Measurements from ENCODE around the gene PTPRE.

The PTPRE gene

DNA sequence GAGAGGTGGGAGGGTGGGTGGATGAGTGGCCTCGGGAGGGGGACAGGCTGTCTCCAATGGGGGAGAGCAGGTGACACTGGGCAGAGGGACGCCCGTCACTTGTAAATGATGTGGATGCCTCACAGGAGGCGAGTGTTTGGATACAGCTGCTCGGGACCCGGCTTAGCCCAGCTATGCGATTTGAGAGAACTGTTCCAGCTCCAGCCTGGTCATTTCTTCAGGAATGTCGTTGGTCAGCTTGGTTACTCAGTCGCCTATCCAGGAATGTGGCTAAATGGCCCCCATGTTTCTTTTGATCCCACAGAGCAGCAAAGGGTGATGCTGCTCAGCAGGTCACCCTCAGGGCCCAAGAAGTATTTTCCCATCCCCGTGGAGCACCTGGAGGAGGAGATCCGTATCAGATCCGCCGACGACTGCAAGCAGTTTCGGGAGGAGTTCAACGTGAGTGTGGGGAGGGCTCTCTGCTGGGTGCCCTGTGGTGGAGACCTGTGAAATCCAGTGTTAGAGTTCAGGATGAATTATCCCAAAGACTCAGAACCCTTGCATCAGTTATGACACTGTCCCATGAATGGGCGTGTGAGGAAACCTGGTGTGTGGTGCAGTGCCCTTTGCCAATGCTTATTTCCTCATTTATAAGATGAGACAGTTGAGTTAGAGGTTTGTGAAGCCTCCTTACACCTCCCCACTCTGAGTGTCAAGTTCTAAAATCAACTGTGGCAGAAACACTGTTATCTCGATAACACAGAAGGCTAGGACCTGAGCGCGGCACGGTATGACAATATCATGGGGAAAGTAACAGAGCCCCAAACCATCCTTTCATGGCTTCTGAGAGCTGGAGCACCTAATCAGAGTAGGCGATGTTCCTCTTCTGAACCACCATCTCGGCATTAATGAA lies 142.6 kb downstream of the PTPRE start:
- DNase-seq = no peak

DNA sequence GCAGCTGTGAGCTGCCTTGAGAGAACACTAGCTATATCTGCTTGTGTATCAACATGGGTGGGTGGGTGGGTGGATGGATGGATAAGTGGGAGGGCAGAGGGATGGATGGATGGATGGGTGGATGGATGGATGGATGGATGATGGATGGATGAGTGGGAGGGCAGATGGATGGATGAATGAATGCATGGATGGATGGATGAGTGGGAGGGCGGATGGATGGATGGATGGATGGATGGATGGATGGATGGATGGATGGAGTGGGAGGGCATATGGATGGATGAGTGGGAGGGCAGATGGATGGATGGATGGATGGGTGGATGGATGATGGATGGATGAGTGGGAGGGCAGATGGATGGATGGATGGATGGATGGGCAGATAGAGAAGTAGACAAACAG lies 143.2 kb downstream of the PTPRE start:
- DNase-seq = no peak

DNA sequence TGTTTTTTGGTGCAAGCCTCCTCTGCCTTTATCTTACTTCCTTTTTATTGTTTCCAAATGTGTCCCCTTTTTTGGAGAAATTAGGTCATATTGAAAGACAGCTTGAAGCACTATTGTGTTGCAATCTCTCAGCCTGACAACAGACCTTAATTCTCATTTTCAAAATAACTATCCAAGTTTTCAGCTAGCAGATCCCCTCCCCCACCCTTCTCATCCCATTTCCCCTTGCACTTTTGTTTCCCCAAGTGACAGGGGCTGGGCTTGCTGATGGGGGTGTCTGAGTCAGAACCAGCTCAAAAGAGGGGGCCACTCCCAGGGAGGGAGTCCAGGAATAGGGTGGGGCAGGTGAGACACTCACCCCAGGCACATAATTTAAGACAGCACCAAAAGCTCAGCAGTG lies 144.0 kb downstream of the PTPRE start:
- DNase-seq = no peak

DNA sequence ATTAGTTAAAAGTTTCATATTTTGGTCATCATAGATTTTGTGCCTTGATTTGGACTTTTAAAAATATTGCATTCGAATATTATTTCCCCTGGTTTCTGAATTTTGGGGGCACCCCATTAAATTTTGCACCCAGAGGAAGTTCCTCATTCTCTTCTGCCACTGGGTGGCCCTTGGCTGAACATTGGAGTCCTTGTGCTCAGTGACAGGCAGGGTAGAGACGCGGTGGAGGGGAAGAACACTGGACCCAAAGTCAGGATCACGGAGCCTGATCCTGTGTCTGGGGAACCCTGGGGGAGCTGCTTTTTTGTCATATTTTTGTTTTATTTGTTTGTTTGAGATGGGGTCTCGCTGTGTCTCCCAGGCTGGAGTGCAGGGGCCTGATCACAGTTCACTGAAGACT lies 144.6 kb downstream of the PTPRE start:
- no peak for DNase-seq

DNA sequence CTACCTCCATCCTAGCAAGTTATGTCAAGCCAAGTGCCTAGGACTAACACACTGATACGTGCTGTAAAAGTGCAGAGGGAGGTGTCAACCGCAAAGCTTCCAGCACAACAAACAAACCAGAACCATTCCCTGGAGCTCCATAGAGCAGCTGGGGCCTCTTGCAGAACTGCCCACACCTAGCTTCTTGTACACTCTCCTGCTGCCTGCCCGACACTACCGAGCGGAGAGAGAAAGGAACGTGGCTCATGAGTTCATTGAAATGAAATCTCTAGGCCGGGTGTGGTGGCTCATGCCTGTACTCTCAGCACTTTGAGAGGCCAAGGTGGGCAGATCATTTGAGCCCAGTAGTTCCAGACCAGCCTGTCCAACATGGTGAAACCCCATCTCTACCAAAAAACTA lies 145.8 kb downstream of the PTPRE start:
- no peak for DNase-seq

DNA sequence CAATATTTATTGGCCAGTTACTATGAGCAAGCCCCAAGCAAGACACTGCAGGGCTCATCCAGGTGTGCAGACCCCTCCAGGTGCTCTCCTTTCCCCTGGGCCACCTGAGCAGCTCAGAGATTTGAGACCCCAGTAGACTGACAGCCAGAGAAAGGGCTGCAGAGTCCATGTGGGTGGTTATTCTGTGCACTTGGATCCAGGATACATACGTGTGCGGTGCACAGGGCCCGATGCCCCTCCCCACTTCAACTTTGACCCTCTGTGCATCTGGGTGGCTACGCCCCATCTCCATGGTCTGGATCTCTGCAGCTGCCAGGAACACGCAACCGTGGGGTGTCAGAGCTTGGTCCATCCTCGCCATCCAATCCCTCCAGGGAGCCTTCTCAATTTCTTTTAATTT lies 146.5 kb downstream of the PTPRE start:
- DNase-seq = no peak

DNA sequence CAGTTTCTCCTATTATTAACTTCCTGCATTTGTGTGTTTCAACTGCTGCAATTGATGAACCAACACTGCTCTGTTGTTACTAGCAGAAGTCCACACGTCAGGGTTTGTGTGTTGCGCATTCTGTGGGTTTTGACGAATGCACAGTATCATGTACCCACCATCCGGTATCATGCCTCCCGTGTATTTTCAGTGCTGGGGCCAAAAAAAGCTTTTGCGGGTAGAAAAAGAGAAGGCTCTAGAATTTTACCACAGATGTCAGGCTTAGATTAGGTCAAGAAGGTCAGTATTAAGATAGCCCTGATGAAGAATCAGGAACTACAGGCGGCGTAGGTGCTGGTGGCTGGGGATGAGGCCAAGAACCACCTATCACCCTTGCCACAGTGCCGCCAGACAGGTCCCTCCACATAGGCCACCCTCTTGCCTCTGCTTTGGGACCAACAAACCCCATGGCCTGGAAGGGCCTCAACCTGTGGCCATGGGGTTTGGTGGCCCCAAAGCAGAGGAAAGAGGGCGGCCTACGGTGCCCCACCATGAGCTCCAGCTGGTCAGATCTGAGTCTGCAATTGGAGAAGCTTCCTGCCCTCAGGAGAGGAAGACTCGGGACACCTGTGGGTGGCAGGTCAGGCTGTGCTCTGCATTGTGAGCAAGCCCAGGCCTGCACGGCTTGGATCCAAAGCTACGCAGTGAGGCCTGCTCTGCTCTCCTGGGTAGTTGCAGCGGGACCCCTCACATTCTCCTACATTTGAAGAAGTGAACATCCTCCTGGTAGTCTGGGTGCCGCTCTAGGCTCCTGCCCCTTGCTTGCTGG lies 147.5 kb downstream of the PTPRE start:
- no peak for DNase-seq

DNA sequence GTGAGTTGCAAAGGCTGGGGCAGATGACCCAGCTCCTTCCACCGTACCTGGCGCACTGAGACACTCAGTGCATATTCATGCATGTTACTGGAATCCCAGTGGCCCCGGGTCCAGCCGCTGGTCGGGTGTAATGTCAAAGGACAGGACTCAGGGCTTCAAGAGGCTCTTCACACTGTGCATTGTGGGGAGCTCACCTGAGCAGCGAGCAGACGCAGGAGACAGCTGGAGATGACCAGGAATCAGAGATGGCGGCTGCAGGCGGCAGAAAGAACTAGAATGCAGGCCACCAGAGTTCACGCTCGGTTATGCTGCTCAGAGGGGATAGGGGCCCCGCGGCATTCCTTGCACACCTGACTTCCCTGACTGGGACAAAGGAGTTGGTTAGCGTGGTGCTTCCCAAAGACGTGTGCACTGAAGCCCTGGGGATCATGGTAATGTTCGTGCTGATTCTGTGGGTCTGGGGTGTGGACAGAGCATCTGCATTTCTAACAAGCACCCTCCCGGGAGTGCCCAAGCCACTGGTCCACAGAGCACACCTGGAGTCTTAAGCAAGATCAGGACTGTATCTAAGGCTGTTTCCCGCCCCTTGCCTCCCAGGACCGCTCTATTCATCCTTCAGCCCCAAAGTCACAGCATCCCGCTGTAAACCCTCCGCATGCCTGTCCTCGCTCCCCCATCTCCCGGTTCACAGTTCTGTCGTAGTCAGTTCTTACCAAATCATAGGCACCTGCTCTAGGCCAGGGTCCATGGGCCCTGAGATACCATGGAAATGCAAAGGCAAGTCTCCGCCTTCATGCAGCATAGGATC lies 148.4 kb downstream of the PTPRE start:
- no peak for DNase-seq

DNA sequence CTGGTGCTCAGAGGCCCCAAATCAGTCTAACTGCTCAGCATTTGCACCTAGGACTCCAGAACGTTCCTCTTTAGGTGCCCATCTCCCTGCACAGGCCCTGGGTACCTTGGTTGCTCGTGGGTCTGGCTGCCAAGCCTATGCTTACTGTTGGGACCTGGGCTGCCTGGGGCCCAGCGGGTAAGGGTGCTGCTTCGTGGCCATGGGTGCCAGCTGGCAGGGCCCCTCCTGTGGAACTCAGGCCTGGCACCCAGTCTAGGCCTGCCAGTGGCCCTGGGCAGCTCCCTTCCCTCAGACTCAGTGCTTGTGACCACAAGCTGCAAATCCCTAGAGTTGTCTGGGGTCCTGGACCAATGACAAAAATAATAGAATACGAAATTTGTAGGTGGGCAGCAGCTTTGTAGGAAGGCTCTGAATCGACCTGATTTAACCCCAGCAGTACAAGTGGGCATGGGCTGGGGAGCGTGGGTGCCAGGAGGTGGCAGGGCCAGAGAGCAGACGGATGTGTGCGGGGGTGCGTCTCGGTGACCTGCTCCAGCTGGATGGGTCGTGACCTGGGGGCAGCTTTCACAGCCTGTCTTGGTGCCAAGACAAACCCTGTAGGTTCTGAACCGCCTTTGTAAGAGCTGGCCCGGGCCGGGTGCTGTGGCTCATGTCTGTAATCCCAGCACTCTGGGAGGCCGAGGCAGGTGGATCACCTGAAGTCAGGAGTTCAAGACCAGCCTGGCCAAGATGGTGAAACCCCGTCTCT lies 149.6 kb downstream of the PTPRE start:
- DNase-seq = no peak

DNA sequence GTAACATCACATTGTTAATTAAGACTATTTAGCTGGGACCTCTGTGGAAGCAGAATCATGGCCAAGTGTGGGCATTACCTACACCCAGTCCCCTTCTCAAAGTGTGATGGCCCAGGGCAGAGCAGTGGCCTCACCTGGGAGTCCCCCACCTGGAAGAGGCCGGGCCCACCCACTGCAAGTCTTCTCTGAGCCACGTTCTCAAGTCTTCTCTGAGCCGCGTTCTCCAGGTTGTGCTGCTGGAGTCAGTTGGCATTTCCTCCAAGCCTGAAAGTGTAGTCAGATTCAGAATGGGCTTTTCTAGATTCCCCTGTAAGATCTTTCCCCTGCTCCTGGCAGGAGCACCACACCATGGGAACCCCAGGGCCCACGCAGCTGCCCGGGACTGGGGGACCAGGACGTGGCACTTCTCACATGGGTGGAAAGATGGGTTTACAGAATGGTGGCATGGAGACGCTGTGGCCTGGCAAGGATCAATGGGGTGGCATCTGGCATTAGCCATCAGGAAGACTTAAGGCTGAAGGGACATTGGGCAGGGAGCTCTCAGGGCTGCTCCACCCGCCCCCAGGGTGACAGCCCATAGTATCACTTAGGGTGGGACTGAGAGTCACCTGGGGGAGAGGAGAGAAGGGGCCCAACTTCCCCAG lies 151.3 kb downstream of the PTPRE start:
- DNase-seq = no peak

DNA sequence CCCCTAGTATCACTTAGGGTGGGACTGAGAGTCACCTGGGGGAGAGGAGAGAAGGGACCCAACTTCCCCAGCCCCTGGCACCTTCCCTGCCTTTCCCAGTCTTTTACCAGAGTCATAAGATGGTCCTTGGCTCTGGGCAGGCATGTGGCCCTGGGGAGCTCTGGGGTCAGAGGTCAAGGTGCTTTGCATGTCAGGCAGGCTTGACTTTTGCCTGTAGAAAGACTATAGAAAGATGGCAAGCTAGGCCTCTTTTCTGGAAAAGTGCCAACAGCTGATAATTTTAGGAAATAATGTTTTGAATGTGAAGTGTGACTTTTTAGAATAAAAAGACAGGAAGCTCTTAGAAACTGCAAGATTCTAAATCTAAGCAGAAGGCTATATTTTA lies 151.8 kb downstream of the PTPRE start:
- DNase-seq = no peak

DNA sequence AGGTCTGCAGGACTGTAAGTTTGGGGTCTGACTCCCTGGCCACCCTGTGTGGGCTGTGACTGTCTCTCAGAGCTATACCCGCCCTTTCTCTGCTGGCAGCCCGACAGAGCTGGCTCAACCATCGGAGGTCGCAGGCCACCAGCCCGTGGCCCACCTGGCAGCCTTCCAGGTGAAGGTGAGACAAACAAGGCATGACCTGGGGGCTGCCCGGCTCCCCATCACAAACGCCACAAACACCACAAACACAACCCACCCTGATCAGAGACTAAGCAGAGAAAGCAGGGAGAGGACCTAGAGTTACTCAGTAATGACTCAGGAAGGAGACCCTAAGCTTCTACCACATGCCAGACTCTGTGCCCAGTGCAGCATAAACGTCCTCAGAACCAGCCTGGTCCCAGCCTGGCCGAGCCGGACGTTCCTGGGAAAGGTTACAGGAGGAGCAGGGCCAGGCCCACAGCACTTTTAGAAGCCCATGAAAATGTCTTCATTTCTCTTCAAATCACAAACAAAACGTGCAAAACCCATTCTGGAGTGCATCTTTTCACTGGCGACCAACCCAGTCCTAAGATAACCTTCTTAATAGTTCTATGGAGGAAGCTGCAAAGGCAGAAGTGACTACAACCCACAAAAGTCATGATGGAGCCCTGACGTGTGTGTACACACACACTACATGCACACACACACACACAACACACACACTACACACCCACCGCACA lies 152.5 kb downstream of the PTPRE start:
- no peak for DNase-seq

DNA sequence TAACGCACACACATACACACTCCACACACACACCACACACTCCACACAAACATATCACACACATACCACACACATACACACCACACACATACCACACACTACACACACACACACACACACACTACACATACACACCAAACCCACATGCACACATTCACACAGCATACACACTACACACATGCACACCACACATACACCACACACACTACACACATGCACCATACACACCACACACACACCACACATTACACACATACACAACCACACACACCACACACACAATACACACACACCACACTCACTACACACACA lies 153.0 kb downstream of the PTPRE start:
- DNase-seq = no peak

DNA sequence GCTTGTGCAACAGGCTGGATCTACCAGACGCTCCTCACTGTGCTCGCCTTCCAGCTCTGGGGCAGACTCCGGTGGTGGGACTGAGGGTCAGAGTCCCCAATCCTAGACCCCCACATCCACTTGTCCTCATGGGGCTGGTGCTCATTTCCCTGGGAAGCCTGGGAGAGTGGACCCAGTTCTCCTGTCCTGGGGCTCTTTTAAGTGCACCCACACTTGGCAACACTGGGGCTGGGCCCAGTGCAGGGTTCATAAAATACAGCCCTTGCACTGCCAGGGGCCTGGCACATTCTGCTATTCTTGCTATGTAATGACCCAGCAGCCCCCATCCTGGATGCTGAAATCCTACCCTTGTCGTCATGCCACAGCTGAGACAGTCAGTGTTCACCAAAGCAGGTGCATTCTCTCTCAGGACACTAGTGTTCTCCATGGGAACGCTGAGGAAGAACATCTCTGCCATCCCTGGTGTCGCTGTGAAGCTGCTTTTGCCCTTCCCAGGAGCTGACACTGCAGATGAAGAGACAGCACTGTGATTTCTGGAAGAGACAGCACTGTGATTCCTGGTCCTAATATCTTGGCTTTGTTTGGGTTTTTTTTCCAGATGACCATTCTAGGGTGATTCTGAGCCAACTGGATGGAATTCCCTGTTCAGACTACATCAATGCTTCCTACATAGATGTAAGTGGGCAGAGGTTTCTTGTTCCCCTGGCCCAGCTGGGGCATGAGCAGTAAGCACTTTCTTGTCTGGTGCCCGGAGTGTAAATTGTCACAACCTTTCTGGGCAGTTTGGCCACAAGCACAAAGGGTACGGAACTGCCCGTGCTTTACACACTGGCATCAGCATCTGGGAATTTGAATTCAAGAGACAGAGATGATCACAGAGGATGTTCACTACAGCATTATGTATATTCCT lies 153.7 kb downstream of the PTPRE start:
- no peak for DNase-seq

DNA sequence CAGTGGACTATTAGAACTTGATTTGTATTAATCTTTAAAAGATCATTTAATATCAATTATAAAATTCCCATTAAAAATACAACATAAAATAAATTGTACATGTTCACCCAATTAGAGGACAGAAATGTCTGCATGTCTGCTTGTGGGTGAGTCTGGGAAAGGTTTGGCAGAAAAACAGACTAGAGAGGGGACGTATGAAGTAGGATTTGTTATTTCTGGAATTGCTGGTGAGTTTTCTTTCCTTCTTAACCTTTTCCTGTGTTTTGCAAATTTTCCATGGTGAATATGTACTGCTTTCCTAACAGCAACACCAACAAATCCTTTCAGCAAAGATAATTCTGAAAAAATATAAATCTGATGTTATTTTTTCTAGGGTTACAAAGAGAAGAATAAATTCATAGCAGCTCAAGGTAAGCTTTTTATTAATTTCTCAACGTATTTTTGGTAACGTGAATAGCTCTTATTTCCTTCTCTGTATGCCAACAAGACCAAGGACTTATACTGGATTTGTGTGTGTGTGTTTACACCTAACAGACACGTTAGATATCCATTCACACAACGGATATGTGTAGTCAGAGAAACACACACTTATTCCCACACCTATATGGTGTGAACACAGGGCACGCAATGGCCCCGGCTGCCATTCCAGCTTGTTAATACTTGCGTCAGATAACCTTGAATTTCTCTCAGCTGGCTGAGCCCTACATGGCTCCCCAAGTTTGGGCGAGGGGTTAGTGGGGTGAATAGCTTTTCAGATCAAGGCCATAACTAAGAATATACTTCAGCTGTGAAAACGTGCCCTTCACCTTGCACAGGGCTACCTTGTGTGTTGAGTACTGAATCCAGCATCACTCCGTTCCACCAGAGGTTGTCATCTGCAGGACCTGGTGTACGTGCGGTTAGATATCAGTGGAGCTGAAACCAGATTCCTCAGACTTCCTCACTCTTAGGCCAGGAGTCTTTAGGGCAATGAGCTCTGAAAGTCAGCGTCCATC lies 154.7 kb downstream of the PTPRE start:
- DNase-seq = no peak

DNA sequence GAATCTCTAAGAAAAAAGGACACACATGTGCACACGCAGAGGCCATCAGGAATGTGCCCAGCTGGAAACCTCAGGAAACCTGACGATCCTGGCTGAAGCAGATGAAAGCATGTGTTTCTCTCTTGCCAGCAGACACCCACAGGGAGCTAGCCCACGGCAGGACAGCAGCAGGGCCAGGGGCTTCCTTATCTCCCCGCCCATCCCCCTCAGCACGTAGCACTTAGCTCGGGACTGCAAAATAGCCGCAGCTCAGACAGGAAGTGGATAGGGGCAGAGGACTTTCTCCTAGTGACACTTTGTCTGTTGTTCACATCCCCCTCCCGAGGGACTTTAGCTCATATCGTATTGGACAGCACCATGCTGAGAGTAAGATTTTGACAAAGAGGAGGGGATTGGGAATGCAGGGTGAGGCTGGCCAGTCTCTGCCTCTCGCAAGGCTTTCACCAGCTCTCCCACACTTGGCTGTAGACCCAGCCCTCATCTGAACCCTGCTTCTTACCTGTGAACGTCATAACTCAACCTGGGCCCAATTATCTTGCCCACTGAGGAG lies 155.5 kb downstream of the PTPRE start:
- no peak for DNase-seq

DNA sequence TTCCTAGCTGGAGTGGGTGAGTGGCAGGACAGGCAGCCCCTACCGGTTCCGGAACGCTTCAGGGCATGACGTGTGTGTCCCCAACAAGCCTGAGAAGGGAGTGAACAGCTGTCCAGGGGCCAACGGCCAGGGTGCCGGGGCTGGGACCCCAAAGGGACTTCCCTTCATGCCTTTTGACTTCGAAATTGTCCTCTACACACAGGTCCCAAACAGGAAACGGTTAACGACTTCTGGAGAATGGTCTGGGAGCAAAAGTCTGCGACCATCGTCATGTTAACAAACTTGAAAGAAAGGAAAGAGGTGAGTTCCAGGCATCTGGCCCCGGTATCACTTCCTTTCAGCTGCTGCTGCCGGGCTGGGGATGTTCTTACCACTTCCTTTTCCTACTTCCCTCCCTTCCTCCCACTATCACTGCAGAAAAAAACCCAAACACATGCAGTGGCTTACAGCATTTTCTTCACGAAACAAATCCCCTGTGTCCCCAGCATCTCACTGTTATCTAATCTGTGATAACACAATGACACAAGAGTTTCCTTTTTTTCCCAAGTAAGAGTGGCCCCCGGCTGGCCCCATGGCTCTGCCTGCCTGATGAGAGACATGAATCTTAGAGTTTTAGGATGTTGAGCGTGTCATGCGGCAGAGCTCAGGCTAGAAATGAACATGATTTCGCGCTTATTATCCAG lies 156.1 kb downstream of the PTPRE start:
- peak; percentile 64 for DNase-seq

DNA sequence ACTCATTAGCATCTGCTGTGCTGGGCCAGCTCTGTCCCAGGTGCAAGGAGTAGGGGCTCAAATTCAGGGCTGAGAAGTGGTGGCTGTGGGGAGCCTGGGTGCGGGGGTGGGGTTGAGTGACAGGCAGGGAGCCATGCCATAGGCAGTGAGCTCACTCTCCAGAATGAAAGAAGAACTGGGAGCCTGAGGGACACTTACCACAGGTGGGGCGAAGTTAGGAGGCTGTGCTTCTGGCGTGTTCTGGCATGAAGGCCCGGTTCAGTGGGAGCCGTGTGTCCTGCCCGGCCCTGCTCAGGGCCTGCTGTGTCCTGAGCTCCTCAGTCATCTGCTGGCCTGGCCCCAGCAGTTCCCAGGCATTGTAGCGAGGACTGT lies 156.8 kb downstream of the PTPRE start:
- DNase-seq = no peak

Data from GDM1 (cell line).